LoVo (cell line): ENCODE measurements around the gene SIRPA.
"Not testable (repeated sequence)": the region's sequence is repeated elsewhere in the genome, so short reads cannot be mapped to it uniquely, and the experiment has no call there.

Source experiments
- DNase-seq: peaks from one replicate; pipeline ENCODE4 v3.0.0-alpha.2; 2016; ENCODE audit warnings: low spot score

Gene SIRPA

GRCh38 chr20:1907586-1907985 is 12.4 kb downstream of the SIRPA start:
- no peak for DNase-seq

- no peak for DNase-seq
Observed at GRCh38 chr20:1908191-1908590, 13.0 kb downstream of the SIRPA start.

DNA sequence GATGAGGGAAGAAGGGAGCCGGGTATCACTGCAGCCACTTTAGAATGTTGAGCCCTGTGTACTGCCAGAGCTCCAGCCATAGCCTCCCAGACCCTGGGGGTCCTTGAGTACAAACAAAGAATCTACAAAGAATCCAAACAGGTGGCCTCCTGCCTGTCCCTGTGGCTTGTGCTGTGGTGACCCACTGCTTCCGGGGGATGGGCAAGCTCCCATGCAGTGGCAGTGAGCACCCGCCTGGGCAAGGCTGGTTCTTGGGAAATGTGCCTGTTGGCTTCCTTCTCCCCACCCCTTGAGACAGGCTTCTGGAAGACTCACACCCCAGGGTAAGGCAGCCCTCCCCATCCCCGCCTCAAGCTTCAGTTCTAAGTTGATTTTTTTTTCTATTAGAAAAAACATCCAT is 13.9 kb downstream of the SIRPA start:
- DNase-seq, result no peak

- DNase-seq, result no peak
Observed at GRCh38 chr20:1911536-1911935, 16.3 kb downstream of the SIRPA start.

DNA sequence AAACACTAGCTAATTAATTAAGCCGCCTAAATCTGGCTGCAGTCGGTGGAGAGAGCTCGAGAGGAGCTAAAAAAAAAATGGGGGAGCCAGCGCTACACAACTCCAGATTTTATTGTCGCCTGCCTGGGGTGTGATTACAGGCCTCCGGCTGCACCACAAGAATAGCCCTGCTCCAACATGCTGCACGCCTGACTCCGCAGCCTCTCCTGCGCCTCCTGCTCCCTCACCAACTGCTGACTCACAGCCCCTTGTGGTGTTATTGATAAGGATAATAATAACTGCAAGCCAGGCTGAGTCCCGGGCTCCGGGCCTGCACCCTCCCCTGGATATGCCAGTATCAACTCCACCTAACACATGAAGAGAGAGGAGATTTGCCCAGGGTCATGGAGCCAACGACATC is 16.8 kb downstream of the SIRPA start:
- no peak for DNase-seq

DNA sequence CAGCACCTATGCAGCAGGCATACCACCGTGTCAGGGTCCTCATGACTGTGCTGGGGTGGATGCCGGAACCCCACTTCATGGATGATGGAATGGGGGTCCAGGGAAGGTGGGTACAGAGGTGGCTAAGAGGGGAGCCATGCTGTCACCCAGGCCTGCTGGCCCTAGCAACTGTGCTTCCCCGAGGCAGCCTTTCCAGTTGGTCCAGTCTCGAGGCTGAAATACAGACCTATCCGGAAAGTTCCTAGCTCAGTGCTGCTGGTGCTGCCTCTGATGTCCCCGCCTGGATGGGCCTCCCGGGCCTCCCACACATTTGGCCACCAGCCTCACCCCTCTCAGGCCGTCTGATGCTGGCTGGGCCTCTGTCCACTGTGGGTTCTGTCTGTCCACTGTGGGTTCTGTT is 17.4 kb downstream of the SIRPA start:
- no peak for DNase-seq

DNA sequence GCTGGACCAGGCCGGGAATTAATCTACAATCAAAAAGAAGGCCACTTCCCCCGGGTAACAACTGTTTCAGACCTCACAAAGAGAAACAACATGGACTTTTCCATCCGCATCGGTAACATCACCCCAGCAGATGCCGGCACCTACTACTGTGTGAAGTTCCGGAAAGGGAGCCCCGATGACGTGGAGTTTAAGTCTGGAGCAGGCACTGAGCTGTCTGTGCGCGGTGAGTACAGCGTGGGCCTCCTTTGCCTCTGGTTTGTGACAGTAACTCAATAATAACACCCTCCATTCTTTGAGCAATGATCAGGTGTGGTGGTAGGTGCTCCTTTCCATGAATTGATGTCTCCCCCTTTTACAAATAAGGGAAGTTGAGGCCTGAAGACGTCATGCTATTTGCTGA is 20.0 kb downstream of the SIRPA start:
- not testable (repeated sequence) for DNase-seq

GRCh38 chr20:1915725-1916124 is 20.5 kb downstream of the SIRPA start:
- DNase-seq, result no peak

DNA sequence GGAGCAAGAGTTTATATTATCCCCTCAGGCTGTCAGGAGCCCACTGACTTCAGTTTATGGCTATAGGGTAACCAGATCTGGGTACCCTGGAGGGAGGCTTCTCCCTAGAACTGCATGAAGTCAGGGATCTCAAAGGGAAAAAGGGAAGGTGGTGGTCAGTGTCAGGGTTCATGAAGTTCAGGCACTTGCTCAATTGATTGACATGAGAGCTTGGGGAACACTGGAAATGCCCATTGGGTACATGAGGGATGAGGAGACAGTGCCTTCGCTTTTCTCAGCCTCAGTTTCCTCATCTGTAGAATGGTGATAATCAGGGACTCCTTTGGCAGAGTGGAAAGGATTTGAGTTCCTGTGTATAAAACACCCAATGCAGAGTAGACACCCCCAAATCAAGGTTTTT is 22.6 kb downstream of the SIRPA start:
- no peak for DNase-seq

- DNase-seq, result no peak
Observed at GRCh38 chr20:1918491-1919165, 23.4 kb downstream of the SIRPA start.

DNA sequence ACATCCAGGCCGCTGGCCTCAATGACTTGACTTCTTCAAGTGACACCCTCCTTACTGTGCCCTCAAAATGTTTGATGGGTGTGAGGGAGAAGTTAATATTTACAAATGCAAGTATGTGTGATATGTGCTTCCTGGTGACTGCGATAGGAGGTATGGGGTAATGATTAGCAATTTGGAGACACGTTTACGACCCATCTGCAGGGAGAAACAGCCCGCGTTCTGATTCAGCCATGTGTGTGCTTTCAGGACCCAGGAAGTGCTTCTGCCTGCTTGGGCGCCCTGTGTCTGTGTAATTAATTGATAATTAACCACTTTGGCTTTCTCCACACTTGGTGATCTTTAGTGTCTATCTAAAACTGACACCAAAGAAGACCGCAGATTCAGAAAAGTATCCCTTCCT is 25.0 kb downstream of the SIRPA start:
- DNase-seq, result peak; percentile 8

DNA sequence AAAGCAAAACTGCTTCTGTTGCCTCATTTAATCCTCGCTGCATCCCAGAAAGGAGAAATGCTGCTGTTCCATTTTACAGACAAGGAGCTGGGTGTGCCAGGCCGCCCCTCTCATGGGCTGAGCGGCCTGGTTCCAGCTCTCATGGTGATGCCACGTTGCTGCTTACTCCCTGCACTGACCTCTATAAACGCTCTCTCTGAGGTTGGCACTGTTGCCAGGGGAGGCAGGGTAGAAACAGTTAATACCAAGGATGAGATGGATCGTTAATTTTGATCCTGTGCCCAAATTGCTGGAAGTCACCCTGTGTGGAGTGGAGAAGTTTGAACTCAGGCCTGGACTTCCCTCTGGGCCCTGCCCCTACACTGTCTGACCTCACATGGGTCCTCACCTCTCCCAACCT is 25.6 kb downstream of the SIRPA start:
- DNase-seq, result no peak

DNA sequence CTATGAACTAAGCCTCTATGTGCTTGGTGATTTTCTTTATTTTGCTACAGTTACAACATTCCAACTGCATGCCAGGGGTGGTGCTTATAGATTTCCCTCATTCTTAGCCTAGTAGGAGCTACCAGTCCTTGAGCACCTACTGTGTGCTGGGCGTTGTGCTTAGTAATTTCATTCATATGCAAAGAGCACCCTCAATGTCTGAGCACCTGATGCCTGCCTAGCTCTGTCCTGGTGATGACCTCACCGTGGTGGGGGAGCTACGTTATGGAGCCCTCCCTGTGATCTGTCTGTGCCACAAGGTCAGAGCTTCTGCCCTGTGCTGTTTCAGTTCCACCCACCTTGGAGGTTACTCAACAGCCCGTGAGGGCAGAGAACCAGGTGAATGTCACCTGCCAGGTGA is 26.8 kb downstream of the SIRPA start:
- not testable (repeated sequence) for DNase-seq

GRCh38 chr20:1922786-1923185 is 27.6 kb downstream of the SIRPA start:
- DNase-seq, result no peak

- DNase-seq, result no peak
Observed at GRCh38 chr20:1924910-1925861, 30.0 kb downstream of the SIRPA start.

- no peak for DNase-seq
Observed at GRCh38 chr20:1926237-1926636, 31.0 kb downstream of the SIRPA start.

DNA sequence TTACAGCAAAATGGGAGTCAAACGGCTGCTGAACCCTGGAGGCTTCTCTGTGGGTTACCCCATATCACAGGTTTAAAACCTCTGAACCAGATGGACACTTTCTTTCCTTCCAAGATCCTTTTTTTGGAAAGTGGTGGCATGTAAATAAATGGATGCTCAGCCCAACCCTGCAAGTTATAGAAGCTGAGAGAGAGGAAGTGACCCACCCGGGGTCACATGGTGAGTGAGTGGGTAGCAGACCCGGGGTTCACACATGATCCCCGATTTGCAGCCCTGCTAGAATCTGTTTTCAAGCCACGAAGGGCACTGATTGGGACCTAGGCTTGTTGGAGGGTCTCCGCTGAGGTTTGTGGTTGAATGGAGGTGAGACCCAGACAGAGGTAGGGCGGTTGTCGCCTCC is 32.0 kb downstream of the SIRPA start:
- DNase-seq, result no peak

DNA sequence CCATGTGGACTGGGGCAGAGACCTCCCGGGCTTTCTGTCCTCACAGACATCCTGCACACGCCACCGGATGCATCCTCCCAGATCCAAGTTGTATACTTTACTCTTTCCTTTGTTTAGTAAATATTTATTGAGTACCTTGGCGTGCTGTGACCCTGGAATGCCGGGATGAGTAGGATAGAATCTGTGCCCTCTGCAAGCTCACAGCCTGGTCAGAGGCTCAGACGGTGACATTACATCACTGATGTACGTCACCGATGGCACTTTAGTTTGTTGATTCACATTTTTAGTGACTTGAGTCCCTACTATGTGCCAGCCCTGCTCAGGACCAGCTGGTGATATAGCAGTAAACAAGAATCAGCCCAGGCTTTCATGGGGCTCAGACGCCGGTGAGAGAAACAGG is 32.9 kb downstream of the SIRPA start:
- no peak for DNase-seq

GRCh38 chr20:1928782-1929181 is 33.6 kb downstream of the SIRPA start:
- DNase-seq, result no peak

DNA sequence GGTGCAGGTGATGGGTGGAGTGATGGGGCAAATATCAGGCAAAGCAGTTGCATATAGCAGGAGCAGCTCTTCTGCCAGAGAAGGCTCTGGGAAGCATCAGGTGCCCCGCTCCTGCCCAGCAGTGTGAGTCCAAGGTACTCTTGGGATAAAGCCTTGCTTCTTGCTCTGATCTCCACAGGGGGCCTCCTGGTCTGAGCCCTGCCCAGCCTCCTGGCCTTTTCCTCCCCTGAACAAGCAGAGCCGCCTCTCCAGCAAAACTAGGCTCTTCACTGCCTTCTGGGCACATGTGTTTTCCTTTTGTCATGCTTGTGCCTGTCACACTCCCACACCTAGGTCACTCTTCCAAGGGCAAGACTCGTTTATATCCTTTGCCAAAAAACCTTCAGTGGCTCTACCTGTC is 34.3 kb downstream of the SIRPA start:
- no peak for DNase-seq

- DNase-seq, result no peak
Observed at GRCh38 chr20:1930165-1930564, 35.0 kb downstream of the SIRPA start.

DNA sequence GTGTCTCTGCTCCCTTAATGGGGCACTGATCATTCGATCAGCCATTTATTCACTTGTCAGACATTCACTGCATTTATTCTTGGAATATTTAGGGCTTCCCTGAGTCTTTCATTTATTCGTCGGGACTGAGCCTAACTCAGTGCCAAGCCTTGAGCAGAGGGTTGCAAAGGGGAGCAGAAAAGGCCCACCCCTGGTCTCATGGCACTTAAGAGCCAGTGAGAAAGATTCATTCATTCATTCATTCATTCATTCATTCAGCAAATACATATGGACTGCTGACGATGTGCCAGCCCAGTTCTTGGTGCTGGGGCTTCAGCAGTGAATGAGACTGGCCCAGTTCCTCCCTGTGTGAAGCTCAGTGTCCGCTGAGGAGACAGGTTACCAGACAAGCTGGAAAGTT is 36.6 kb downstream of the SIRPA start:
- DNase-seq, result no peak

DNA sequence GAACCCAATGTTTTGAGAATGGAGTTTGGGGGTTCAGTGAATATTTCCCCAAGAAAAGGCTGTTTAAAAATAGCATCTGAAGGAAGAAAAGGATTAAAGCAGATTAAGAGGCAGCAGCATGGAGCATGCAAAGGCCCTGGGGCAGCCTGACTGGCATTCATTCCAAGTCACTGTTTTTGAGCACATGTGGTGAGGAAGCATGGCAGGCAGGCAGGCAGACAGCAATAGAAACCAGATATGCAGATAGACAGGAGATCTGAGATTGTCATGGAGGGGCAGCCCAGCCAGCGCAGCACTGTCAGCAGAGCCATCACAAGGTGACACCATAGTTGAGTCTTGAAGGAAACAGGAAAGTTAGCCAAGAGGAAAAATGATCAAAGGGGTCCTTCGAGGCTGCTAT is 37.8 kb downstream of the SIRPA start:
- DNase-seq, result no peak

DNA sequence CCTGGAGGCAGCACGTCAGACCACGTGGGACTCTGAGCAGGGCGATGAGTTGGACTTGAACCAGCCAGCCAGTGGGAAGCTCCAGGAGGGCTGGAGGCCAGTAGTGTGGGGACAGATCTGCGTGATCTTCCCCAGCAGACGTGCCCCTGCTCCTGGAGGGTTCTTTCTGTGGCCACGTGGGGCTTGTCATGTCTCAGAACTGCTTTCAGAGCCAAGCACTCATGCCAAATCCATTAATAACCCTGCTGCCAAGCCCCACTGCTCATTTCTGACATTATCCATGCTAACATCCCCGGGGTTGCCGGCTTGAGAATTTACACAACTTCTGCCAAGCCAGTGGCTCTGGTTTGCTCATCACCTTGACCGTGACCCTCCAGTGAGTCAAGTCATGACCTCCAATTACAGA is 38.3 kb downstream of the SIRPA start:
- DNase-seq, result no peak
